ENCODE measurements around the gene TPR.
A peak's percentile ranks its signal among the peaks of the same experiment; 100 is the strongest.
"Not testable (repeated sequence)": the region's sequence is repeated elsewhere in the genome, so short reads cannot be mapped to it uniquely, and the experiment has no call there.

The TPR gene

GRCh38 chr1:186375152-186375928, at the start of gene TPR, which contains the start of gene ODR4:
Gene TPR, minus strand, starts transcription at chr1:186375253. Its CDS starts 225 bp downstream, at chr1:186375028.
Gene ODR4, plus strand, starts transcription at chr1:186375838. Its CDS starts 3,948 bp downstream, at chr1:186379786.
- DNase-seq (ENCODE audit: low read depth in 2 of 2) = peak; percentile 90

- DNase-seq (ENCODE audit: low read depth in 2 of 2) = no peak
These were observed 49.5 kb upstream of the TPR start for GRCh38 chr1:186424539-186424938.

DNA sequence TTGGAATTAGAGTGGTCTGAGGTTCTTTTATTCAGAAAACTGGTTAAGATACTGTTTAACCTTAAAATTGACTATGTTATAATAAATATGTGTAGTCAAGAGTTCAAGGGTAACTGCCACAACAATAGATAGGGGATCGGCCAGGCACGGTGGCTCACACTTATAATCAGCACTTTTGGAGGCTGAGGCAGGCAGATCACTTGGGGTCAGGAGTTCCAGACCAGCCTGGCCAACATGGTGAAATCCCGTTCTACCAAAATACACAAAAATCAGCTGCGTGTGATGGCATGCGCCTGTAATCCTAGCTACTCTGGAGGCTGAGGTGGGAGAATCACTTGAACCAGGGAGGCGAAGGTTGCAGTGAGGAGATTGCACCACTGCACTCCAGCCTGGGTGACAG, 46.4 kb upstream of the TPR start:
- DNase-seq (ENCODE audit: low read depth in 2 of 2) = no peak

DNA sequence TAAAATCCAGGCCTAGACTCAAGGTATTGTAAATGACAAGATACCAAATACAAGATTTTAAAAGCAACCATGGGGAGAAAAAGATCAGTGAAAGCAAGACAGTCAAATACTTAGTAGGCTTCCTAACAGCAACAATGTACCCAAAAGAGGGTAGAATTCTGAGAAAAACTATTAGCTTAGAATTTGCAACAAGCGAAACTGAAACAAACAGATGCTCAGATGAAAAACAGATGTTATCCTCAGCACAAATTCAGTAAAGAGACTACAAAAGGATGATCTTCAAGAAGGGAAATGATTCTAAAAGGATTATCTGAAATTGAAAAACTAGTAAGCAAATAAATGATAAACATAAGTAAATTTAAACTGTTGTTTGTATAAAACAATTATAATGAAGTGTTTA, 45.9 kb upstream of the TPR start:
- DNase-seq (ENCODE audit: low read depth in 2 of 2) = no peak

GRCh38 chr1:186420311-186420710, 45.3 kb upstream of the TPR start:
- DNase-seq (ENCODE audit: low read depth in 2 of 2) = no peak

GRCh38 chr1:186418503-186418902, 43.5 kb upstream of the TPR start:
- DNase-seq (ENCODE audit: low read depth in 2 of 2) = no peak

DNA sequence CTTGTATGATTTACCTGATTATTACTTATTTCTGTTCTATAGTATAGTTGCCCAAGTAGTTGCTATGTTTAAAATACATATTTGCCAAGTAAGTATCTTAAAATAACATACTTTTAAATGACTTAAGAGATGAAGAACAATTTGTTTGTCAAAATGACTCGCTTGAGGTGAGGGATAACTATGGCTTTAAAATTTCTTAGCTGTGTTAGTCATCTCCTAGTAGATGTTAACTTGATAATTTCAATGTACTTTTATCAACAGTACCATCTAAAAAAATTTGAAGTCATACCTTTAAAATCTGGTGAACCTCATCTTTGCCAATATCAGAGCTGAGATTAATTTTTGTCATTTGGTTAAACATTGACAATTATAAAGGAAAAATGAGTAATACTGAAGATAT, 38.3 kb upstream of the TPR start:
- no peak for DNase-seq (ENCODE audit: low read depth in 2 of 2)

DNA sequence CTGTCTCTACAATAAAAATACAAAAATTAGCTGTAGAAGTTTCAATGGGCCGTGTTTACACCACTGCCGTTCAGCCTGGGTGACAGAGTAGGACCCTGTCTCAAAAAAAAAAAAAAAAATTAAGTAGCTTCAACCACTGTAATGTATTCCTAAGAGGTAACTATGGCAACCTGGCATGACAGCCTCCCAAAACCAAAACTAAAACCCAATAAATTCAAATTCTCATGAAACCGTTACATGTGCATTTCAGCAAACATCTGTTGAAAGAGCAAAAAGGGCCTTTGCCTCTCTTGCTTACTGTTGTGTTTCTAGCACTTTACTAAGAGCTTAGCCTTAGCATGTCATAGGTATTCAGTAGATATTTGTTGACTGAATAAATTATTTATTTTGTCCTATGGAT, 34.0 kb upstream of the TPR start:
- no peak for DNase-seq (ENCODE audit: low read depth in 2 of 2)

DNA sequence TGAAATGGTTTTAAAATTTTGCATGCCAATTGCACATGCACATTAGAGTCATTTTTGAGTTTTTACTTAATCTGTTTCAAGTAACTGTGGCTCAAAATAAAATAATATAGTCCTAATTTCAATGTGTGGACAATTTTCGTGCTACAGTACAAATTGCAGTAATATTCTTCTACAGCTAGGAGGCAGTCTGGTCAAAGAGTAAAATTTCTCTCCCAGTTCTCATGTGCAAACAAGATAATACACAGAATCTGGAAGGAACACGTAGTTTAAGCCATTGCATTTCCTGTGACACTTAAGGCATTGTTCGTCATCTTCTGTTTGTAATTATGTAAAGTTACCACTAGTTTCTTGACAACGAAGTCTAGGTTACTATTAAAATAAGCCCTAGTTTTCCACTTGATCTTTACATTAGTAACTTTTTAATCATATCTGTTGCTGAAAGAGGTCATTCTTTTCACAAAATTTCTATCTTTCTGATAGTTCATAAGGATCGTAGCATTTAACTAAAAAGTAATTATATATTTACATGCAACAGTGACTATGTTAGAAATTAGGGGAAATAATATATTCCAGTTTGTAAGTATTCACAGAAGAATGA, 29.5 kb upstream of the TPR start:
- DNase-seq (ENCODE audit: low read depth in 2 of 2) = no peak

DNA sequence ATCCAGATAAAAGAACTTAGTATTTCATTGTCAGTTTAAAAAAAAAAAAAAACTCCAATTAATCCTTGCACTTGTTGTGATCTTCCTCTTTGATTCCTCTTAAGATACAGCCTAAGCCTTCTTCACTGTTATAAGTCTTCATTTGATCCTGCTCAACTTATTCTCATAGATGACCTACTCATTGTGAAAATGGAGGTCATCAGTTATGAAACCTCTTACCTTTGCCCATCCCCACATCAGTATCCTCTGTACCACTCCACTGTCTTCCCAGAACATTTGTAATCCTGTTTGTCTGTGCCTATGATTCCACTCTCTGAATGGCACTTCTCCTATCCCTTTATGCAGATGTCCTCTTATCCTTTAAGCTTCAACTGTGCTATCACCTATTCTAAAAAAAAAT, 28.6 kb upstream of the TPR start:
- no peak for DNase-seq (ENCODE audit: low read depth in 2 of 2)

- not testable (repeated sequence) for DNase-seq (ENCODE audit: low read depth in 2 of 2)
These were observed 26.4 kb upstream of the TPR start for GRCh38 chr1:186401446-186401845.

- not testable (repeated sequence) for DNase-seq (ENCODE audit: low read depth in 2 of 2)
These were observed 17.7 kb upstream of the TPR start for GRCh38 chr1:186392711-186393110.

DNA sequence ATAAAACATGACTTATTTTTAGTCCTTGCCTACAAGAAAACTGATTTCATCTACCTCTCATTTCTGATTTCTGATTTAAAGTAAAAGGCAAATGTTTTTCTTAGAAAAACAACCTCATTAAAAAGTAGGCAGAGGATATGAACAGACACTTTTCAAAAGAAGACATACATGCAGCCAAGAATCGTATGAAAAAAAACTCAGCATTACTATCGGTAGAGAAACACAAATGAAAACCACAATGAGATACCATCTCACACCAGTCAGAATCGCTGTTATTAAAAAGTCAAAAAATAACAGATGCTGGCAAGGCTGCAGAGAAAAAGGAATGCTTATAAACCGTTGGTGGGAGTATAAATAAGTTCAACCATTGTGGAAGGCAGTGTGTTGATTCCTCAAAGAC, 16.8 kb upstream of the TPR start:
- no peak for DNase-seq (ENCODE audit: low read depth in 2 of 2)

GRCh38 chr1:186390925-186391324, 15.9 kb upstream of the TPR start:
- no peak for DNase-seq (ENCODE audit: low read depth in 2 of 2)

DNA sequence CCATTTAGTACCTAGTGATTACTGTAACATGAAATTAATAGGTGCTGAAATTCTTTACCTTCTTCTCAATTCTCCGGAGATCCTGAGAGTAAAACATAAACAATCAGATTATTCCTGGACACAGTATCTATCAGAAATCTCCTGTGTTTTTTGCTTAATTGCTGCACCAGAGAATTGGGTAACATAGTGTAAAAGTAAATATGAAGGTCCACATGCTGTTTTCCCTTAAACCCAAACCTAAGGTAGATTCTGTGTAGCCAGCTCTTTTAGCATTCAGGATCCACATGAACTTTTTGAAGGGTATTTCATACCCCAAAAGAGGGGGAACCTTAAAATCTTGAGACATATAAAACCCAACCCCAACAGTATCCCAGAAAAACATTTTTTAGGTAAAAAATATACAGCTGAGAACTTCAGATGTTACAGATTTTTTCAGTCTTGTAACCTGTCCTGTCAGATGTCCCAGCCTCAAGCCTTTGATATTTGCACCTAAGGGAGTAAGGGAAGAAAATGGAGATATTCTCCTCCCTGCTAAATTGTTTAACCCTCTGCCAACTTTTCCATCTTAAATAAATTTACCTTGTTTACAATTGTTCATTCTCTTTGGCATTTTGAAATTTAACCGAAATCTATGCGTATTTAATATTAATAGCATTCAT, 11.8 kb upstream of the TPR start:
- no peak for DNase-seq (ENCODE audit: low read depth in 2 of 2)

DNA sequence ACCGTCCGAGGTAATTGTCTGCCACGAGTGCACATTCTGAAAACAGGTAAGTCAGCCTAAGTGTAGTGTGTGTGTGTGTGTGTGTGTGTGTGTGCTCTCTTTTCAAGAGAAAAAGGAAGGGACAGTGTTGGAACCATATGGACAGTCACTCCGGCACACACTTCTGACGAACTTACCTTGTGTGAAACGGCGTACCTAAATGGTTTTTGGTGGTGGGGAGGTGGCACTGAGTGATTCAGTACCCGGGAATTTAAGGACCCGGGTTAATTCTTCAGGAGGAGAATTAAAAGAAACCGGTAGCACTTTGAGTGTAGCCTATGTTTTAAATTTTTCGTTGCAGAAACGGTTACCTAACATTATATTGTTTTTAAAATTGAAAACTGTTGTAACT, 871 bp upstream of the TPR start:
- no peak for DNase-seq (ENCODE audit: low read depth in 2 of 2)

DNA sequence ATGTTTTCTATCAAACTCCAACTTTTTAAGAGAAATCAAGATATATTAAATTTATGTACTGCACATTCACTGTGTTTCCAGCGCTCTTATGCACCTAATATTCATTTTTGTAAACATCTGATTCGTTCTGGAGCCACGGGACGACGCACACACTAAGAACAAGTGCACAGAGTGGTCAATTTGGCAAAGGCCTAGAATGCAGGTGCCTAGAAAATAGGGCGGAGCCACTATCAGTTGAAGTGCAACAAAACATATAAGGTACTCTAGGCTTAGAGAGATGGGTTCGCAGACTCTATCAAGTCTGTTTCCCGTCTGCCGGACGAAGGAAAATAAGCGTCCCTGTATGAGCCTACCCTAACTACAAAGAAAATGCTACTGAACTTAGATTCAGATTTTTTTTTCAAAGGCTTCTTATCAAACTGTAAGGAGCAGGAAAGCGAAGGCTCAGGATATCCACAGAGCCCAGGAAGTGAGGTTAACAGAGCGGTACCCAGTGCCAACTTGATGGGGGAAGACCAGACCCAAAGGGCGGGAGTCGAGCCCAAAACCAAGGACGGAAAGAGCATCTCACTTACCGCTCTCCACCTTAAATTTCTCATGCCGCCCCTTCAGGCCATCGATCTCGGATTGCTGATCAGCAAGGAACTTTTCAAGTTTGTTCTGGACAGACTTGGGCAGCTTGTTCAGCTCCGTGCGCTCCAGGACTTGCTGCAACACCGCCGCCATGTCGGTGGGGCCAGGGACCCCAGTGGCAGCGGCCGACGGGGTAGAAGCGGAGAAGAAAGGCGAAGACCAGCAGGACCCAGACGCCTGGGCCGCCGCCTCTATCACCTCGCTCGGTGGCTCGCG, 526 bp downstream of the TPR start:
- DNase-seq (ENCODE audit: low read depth in 2 of 2) = peak; percentile 4 to 20

DNA sequence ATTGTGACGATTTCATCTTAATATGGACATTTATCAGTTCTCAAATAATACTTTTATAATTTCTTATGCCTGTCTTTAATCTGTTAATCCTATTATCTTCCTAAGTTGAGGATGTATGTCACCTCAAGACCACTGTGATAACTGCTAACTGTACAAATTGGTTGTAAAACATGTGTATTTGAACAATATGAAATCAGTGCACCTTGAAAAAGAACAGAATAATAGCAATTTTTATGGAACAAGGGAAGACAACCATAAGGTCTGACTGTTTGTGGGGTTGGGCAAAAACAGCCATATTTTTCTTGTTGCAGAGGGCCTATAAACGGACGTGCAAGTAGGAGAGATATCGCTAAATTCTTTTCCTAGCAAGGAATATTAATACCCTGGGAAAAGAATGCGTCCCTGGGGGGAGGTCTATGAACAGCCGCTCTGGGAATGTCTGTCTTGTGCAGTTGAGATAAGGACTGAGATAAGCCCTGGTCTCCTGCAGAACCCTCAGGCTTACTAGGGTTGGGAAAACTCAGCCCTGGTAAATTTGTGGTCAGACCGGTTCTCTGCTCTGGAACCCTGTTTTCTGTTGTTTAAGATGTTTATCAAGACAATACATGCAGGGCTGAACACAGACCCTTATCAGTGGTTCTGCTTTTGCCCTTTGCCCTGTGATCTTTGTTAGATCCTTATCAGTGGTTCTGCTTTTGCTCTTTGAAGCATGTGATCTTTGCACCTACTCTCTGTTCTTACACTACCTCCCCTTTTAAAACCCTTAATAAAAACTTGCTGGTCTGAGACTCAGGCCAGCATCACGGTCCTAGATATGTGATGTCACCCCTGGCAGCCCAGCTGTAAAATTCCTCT, 27.0 kb downstream of the TPR start:
- not testable (repeated sequence) for DNase-seq (ENCODE audit: low read depth in 2 of 2)

DNA sequence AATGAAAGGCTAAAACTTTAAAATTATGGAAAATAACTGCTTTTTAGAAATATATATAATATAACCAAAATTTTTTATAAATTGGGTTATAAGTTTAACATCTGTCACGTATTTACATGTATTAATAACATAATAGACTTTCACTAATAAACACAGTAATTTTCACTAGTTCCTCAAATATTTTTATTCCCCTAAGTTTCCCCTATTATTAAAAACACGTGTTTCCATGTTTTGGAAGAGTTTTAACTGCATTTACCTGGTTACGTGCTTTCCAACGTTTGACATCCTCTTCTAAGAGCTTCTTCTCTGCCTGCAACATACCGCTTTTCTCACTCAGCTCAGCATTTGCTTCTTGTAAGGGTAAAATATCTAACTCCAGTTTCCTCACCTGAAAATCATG, 34.3 kb downstream of the TPR start:
- no peak for DNase-seq (ENCODE audit: low read depth in 2 of 2)

DNA sequence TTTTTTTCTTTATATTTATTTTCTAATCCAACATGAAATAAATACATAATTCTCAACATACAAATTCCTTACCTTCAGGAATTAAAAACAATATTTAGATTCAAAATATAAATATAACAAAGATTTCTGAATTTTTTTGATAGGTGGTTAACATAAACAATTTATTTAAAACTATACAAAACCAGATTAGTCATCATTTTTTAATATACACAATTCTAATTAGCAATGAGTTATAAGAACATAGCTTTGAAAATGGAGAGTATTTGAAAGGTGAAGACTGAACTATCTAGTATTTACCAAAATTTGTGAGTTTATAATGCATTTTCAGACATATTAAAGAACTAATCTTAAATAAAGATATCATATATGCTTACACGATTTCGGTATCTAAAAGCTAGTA, 37.5 kb downstream of the TPR start:
- DNase-seq (ENCODE audit: low read depth in 2 of 2) = no peak

DNA sequence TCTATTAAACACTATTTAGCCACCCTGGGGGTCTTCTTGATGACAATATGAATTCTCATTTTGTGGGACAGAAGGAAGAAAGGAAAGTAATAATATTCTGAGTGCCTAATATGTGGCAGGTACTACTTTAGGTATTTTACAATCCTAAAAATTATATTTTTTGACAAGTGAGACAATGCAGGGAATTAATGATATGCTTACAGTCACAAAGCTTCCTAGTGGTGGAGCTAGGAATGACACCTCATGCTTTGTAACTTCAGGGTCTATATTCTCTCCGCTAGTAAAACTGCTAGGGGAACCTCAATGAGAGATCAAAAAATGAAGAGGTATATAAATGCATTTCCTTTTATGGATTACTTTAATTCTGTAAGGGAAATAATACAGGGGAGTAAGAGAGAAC, 44.3 kb downstream of the TPR start:
- DNase-seq (ENCODE audit: low read depth in 2 of 2) = no peak
